SK-N-SH treated with all-trans-retinoic acid at 6 μM for 48 hours (cell line): ENCODE data around the gene KEL.

Experiments
- ATAC-seq: fragments of 200-7000 bp; cut with Tn5 transposase; 3 replicates; pipeline ENCODE4 v1.9.1; 2020; ENCODE audit warnings: mild to moderate bottlenecking, moderate library complexity
- ARNTL ChIP-seq: fragments of 450-650 bp; formaldehyde crosslinking; IDR thresholded peaks from 2 replicates; pipeline ENCODE4 v1.5.0; 2020; ENCODE audit warnings: low read depth, mild to moderate bottlenecking, moderate library complexity, borderline replicate concordance
- BACH2 ChIP-seq: fragments of 250-450 bp; sonication (Bioruptor Pico); IDR thresholded peaks from 2 replicates; pipeline ENCODE4 v1.9.0; 2021; ENCODE audit warnings: mild to moderate bottlenecking, borderline replicate concordance
- CREB5 ChIP-seq: fragments of 250-450 bp; sonication (Bioruptor Pico); IDR thresholded peaks from 2 replicates; pipeline ENCODE4 v1.5.1; 2020; ENCODE audit warnings: low read depth, mild to moderate bottlenecking, moderate library complexity
- CSRNP3 ChIP-seq: fragments of 250-450 bp; sonication (Bioruptor Pico); IDR thresholded peaks from 2 replicates; pipeline ENCODE4 v1.5.1; 2021; ENCODE audit warnings: mild to moderate bottlenecking, moderate library complexity
- ESRRG ChIP-seq: fragments of 250-450 bp; sonication (Bioruptor Pico); IDR thresholded peaks from 2 replicates; pipeline ENCODE4 v1.6.1; 2021; ENCODE audit warnings: mild to moderate bottlenecking
- GLIS3 ChIP-seq: fragments of 250-450 bp; sonication (Bioruptor Pico); IDR thresholded peaks from 2 replicates; pipeline ENCODE4 v1.5.0; 2020; ENCODE audit warnings: mild to moderate bottlenecking, moderate library complexity
- ISL1 ChIP-seq: fragments of 250-450 bp; sonication (Bioruptor Pico); IDR thresholded peaks from 2 replicates; pipeline ENCODE4 v2.1.2; 2022; ENCODE audit warnings: mild to moderate bottlenecking, moderate library complexity
- OSR1 ChIP-seq: fragments of 250-450 bp; sonication (Bioruptor Pico); IDR thresholded peaks from 2 replicates; pipeline ENCODE4 v1.8.0; 2022; ENCODE audit warnings: moderate library complexity, mild to moderate bottlenecking, inconsistent platforms
- POU6F1 ChIP-seq: fragments of 250-450 bp; sonication (Bioruptor Pico); IDR thresholded peaks from 2 replicates; pipeline ENCODE4 v1.8.0; 2021; ENCODE audit warnings: low read depth, mild to moderate bottlenecking, moderate library complexity, borderline replicate concordance
- PPARA ChIP-seq: fragments of 250-450 bp; sonication (Bioruptor Pico); IDR thresholded peaks from 2 replicates; pipeline ENCODE4 v1.5.0; 2020; ENCODE audit warnings: mild to moderate bottlenecking, borderline replicate concordance
- RARB ChIP-seq: fragments of 250-450 bp; sonication (Bioruptor Pico); IDR thresholded peaks from 2 replicates; pipeline ENCODE4 v1.8.0; 2021; ENCODE audit warnings: mild to moderate bottlenecking, moderate library complexity
- SNAI2 ChIP-seq: fragments of 250-450 bp; sonication (Bioruptor Pico); IDR thresholded peaks from 2 replicates; pipeline ENCODE4 v1.5.0; 2020; ENCODE audit warnings: mild to moderate bottlenecking, moderate library complexity
- TCF4 ChIP-seq: fragments of 250-450 bp; sonication (Bioruptor Pico); IDR thresholded peaks from 2 replicates; pipeline ENCODE4 v1.8.0; 2021; ENCODE audit warnings: mild to moderate bottlenecking, moderate library complexity, borderline replicate concordance
- TOX ChIP-seq: fragments of 250-450 bp; sonication (Bioruptor Pico); IDR thresholded peaks from 2 replicates; pipeline ENCODE4 v1.8.0; 2021; ENCODE audit warnings: mild to moderate bottlenecking, moderate library complexity, borderline replicate concordance
- TSHZ2 ChIP-seq: fragments of 250-450 bp; sonication (Bioruptor Pico); IDR thresholded peaks from 2 replicates; pipeline ENCODE4 v1.5.0; 2020; ENCODE audit warnings: mild to moderate bottlenecking, moderate library complexity
- ZC3H10 ChIP-seq: fragments of 250-450 bp; sonication (Bioruptor Pico); IDR thresholded peaks from 2 replicates; pipeline ENCODE4 v1.5.1; 2021; ENCODE audit warnings: mild to moderate bottlenecking, moderate library complexity
- ZFP3 ChIP-seq: fragments of 250-450 bp; sonication (Bioruptor Pico); IDR thresholded peaks from 2 replicates; pipeline ENCODE4 v1.5.0; 2020; ENCODE audit warnings: mild to moderate bottlenecking, moderate library complexity
- ZFP30 ChIP-seq: fragments of 450-650 bp; formaldehyde crosslinking; IDR thresholded peaks from 2 replicates; pipeline ENCODE4 v1.5.0; 2022; ENCODE audit warnings: mild to moderate bottlenecking, moderate library complexity
- ZNF565 ChIP-seq: fragments of 450-650 bp; formaldehyde crosslinking; conservative IDR thresholded peaks from 2 replicates; pipeline ENCODE4 v1.5.0; 2020; ENCODE audit warnings: low read depth, mild to moderate bottlenecking, moderate library complexity
- ZNF70 ChIP-seq: fragments of 450-650 bp; formaldehyde crosslinking; IDR thresholded peaks from 2 replicates; pipeline ENCODE4 v1.5.0; 2020; ENCODE audit warnings: mild to moderate bottlenecking, moderate library complexity
- ZNF8 ChIP-seq: fragments of 450-650 bp; formaldehyde crosslinking; IDR thresholded peaks from 2 replicates; pipeline ENCODE4 v1.5.0; 2020; ENCODE audit warnings: mild to moderate bottlenecking, moderate library complexity
- TF ChIP-seq, protein P1 (sequence below): fragments of 250-450 bp; sonication (Bioruptor Pico); IDR thresholded peaks from 2 replicates; pipeline ENCODE4 v1.8.0; 2020; ENCODE audit warnings: mild to moderate bottlenecking, moderate library complexity, borderline replicate concordance

KEL gene

DNA sequence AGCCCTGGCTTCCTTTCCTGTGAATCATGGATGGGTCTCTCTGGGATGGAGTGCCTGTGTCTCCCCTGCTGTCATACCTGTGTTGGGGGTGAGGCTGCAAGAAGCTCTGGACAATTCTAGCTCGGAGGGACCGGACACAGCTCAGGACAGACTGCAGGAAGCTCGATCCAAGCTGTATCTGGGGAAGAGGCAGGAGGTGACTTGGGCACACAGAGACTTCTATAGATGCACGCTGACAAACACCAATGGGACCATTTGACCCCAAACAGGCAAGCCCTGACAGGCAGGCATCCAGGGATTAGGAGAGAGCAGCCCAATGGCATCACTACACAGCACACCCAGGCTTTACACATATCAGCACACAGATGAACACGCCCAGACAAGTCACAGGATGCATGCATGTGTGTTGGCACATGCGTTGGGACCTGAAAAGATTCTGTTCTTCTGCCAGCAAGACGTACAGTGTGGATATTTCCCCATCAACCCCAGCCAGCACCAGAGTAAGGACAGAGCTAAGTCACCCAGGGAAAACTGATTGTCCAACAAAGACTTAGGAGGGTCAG is 18.4 kb downstream of the KEL start:
- no peak for TF ChIP-seq ZC3H10 (CRISPR knock-in tag)
- TF ChIP-seq BACH2 = no peak
- TF ChIP-seq ZFP30 = no peak
- no peak for ATAC-seq

DNA sequence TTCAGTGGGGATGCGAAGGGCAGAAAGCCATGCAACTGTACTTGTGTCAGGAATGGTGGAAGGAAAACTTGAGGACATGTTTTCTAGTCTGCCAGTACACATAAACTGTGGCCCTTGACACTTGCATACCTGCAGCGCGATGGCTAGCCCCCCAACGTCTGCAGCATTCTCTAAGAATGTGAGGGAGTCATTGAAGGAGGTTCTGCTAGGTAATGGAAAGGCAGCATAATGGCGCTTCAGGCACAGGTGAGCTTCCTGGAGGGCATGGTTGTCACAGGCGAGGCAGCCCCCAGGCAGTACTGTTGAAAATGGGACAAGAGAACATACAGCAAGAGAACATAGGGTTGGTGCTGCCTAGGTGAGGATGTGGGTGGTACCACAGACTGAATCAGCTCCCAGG is 19.4 kb downstream of the KEL start:
- no peak for ATAC-seq
- TF ChIP-seq GLIS3 (no peak), ISL1 (no peak), ZC3H10 (CRISPR knock-in tag) (no peak), ZNF70 (CRISPR knock-in tag) (no peak), CREB5 (CRISPR knock-in tag) (no peak), ZNF8 (CRISPR knock-in tag) (no peak), ARNTL (CRISPR knock-in tag) (no peak), ZFP30 (no peak), BACH2 (no peak), TSHZ2 (CRISPR knock-in tag) (no peak), ESRRG (CRISPR knock-in tag) (no peak), ZNF565 (CRISPR knock-in tag) (no peak), PPARA (CRISPR knock-in tag) (no peak), TCF4 (CRISPR knock-in tag) (no peak), ZFP3 (CRISPR knock-in tag) (no peak), POU6F1 (no peak), SNAI2 (no peak)
- TF ChIP-seq, protein P1, sequence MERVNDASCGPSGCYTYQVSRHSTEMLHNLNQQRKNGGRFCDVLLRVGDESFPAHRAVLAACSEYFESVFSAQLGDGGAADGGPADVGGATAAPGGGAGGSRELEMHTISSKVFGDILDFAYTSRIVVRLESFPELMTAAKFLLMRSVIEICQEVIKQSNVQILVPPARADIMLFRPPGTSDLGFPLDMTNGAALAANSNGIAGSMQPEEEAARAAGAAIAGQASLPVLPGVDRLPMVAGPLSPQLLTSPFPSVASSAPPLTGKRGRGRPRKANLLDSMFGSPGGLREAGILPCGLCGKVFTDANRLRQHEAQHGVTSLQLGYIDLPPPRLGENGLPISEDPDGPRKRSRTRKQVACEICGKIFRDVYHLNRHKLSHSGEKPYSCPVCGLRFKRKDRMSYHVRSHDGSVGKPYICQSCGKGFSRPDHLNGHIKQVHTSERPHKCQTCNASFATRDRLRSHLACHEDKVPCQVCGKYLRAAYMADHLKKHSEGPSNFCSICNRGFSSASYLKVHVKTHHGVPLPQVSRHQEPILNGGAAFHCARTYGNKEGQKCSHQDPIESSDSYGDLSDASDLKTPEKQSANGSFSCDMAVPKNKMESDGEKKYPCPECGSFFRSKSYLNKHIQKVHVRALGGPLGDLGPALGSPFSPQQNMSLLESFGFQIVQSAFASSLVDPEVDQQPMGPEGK (CRISPR knock-in tag) = no peak

- no peak for TF ChIP-seq CREB5 (CRISPR knock-in tag)
- no peak for ATAC-seq
Measured at GRCh38 chr7:142941541-142941940, 20.6 kb downstream of the KEL start.

DNA sequence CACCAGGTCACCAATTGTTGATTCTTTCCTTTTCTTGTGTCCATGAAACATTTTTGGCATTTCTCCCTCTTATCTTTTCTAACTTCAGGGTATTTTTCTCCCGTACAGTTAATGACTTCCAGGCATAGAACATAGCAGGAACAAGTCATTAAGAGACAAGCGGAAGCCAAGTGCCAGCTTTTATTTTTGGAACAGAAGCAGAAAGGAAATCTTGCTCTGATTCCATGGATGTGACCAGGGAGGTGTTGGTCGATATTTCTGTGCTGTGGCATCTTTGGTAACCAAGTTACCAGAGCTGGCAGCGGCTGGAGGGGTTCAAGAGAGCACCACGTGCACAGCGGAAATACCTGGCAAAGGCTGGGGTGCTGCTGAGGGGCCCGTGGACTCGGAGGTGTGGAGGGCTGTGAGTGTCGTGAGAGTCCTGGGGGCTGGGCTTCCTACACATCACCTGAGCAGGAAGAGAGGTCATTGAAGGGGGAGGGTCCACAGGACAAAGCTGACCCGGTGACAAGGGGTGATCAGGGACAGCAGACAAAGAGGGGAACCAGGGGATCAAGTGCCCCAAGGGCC is 21.1 kb downstream of the KEL start:
- ATAC-seq = no peak
- no peak for TF ChIP-seq BACH2
- TF ChIP-seq CSRNP3 (CRISPR knock-in tag) = no peak
- TF ChIP-seq SNAI2 = no peak
- TF ChIP-seq POU6F1 = no peak
- TF ChIP-seq TCF4 (CRISPR knock-in tag) = no peak
- no peak for TF ChIP-seq OSR1 (CRISPR knock-in tag)
- TF ChIP-seq ZNF565 (CRISPR knock-in tag) = no peak
- no peak for TF ChIP-seq ZNF70 (CRISPR knock-in tag)
- TF ChIP-seq ZFP30 = no peak
- no peak for TF ChIP-seq ISL1
- no peak for TF ChIP-seq RARB (CRISPR knock-in tag)
- TF ChIP-seq TOX (CRISPR knock-in tag) = no peak
- TF ChIP-seq, protein P1 (CRISPR knock-in tag) = no peak
